GM10248 (cell line): ENCODE measurements around the gene ACSL1.

Experiments
- CTCF ChIA-PET: fragments of 300-600 bp; sonication (Branson Sonifier 250); formaldehyde crosslinking; extraction: SDS; loops from one replicate; lab custom pipeline; 2021; ENCODE audit warnings: antibody characterized with exemption; lab: Yijun Ruan, JAX
- POLR2A ChIA-PET: fragments of 350-650 bp; sonication (Branson Sonifier 250); formaldehyde crosslinking; extraction: SDS; loops from one replicate; lab custom pipeline; 2020; ENCODE audit warnings: antibody characterized with exemption; lab: Yijun Ruan, JAX
- DNase-seq: peaks from one replicate; pipeline ENCODE4 v3.0.0; 2012; ENCODE audit errors: extremely low spot score
- TF ChIP-seq, protein P1 (sequence below): IDR thresholded peaks from 2 replicates; pipeline ENCODE4 v1.5.1; 2012; ENCODE audit warnings: mild to moderate bottlenecking, low read depth; ENCODE audit errors: extremely low read depth, missing control alignments, control extremely low read depth

The ACSL1 gene

DNA sequence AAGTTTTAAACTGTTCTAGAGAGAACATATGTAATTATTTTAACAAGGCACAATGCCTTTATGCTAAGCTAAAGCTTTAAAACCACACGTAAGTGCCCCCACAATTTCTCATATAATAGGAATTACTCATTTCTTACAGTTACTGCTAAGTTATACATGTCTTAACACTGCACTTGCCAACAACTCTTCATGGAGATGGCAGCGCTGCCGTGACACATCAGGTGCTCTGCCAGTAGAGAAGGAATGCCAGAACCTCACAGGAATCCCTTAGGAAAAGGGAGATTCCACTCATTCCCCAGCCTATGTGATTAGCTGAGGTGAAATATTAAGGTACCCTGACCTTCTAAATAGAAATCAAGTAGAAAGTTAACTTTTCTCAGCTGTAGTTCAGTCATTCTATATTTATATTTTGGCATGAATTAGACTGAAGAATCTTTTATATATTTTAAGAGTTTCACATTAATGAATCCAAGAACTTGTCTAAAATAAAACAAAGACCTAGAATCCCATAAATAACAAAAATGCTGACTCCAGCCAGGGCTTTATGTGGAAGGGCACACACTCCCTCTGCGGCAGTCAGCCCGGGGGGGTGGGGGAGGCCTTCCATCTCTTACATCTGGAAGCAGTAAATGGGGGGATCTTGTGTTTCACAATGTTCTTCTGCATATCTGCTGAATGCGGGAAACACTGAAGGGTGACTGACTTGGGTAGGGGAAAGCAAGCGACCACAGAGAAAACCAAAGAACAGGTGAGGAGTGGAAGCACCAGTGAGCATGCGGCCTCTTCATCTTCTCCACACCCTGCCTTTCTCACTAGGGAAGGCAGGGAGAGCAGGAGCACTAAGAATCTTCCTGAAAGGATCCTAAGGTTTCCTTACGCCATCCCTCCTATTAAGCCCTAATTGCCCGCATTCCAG lies 23.7 kb downstream of the ACSL1 start:
- TF ChIP-seq, protein P1, sequence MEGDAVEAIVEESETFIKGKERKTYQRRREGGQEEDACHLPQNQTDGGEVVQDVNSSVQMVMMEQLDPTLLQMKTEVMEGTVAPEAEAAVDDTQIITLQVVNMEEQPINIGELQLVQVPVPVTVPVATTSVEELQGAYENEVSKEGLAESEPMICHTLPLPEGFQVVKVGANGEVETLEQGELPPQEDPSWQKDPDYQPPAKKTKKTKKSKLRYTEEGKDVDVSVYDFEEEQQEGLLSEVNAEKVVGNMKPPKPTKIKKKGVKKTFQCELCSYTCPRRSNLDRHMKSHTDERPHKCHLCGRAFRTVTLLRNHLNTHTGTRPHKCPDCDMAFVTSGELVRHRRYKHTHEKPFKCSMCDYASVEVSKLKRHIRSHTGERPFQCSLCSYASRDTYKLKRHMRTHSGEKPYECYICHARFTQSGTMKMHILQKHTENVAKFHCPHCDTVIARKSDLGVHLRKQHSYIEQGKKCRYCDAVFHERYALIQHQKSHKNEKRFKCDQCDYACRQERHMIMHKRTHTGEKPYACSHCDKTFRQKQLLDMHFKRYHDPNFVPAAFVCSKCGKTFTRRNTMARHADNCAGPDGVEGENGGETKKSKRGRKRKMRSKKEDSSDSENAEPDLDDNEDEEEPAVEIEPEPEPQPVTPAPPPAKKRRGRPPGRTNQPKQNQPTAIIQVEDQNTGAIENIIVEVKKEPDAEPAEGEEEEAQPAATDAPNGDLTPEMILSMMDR = no peak
- no peak for DNase-seq
- CTCF ChIA-PET = interaction anchor here (0.7 to 1.7 kb wide), 3 partner anchors 8 to 16 kb away, joined by 3 to 10 read pairs (median 3); no protein-coding TSS in a partner anchor
- POLR2A ChIA-PET = interaction anchor here (1.0 kb wide), 1 partner anchor 10 kb away, joined by 5 read pairs; no protein-coding TSS in a partner anchor

GRCh38 chr4:184798504-184798903 lies 27.3 kb downstream of the ACSL1 start:
- CTCF ChIA-PET = no interaction called here
- TF ChIP-seq, protein P1 = no peak
- POLR2A ChIA-PET = no interaction called here
- no peak for DNase-seq

DNA sequence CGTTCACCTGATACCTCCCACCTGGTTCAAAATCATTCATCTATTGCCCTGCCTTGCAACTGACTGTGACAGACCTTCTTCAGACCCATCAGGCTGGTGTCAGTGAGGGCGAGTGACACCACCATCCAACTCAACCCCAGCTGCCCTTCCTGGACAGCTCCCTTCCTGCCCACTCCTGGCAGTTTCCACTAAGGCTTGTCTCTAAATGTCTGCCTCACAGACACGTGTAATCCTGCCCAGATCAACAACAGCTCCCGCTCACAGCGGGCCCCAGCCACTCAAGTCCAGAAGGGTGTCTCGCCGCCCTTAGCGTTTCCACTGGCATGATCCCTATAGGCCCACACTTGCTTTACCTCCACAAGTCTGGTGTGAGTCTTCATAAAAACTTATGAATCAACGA lies 28.9 kb downstream of the ACSL1 start:
- POLR2A ChIA-PET = no interaction called here
- DNase-seq = no peak
- TF ChIP-seq, protein P1 = no peak
- CTCF ChIA-PET = no interaction called here

- TF ChIP-seq, protein P1 = no peak
- no peak for DNase-seq
- ChIA-PET CTCF (interaction anchor here (0.7 to 1.7 kb wide), 5 partner anchors 13 to 50 kb away, joined by 3 to 4 read pairs (median 3); no protein-coding TSS in a partner anchor), POLR2A (no interaction called here)
These were observed 30.4 kb downstream of the ACSL1 start for GRCh38 chr4:184795214-184795844.

DNA sequence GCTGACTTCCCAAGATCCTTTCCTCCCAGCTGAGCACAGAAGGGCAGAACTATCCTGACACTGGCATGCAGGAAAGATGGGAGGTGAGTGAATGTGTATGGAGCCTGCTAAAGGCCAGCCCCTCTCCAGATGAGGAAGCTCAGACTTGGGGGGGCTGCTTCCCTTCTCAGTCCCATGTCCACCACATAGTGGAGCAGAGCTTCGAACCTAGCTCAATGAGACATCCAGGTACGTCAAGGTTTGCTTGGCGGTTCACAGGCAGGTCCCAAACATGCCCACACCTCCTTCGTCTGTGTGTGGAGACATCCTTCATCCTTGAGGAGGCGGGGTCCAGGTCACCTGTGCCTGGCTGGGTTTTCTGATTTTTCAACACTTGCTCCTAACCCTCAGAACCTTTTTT lies 31.3 kb downstream of the ACSL1 start:
- ChIA-PET POLR2A (interaction anchor here (0.8 kb wide), 1 partner anchor 10 kb away, joined by 3 read pairs; no protein-coding TSS in a partner anchor), CTCF (interaction anchor here (0.8 to 1.7 kb wide), 3 partner anchors 48 to 1243 kb away, joined by 3 to 4 read pairs (median 3); no protein-coding TSS in a partner anchor)
- DNase-seq = no peak
- TF ChIP-seq, protein P1 = no peak

GRCh38 chr4:184793735-184794355 lies 31.9 kb downstream of the ACSL1 start:
- TF ChIP-seq, protein P1 = no peak
- CTCF ChIA-PET = interaction anchor here (0.8 to 1.9 kb wide), 4 partner anchors 13 to 1244 kb away, joined by 3 to 5 read pairs (median 4); no protein-coding TSS in a partner anchor
- DNase-seq = no peak
- POLR2A ChIA-PET = interaction anchor here (0.8 kb wide), 1 partner anchor 11 kb away, joined by 3 read pairs; no protein-coding TSS in a partner anchor
